Loucy (cell line): ENCODE results near the gene RNF130.

Experiments used
- CTCF ChIP-seq: fragments of 200-600 bp; sonication (generic); conservative IDR thresholded peaks from 2 replicates; pipeline ENCODE4 v1.5.1; 2014; ENCODE audit warnings: mild to moderate bottlenecking, antibody characterized with exemption, low read length
- EZH2phosphoT487 ChIP-seq: fragments of 200-600 bp; IDR thresholded peaks from 2 replicates; pipeline ENCODE4 v1.6.1; 2018; ENCODE audit warnings: antibody characterized with exemption, mild to moderate bottlenecking, moderate library complexity, borderline replicate concordance

- TF ChIP-seq CTCF: no peak
- no peak for TF ChIP-seq EZH2phosphoT487
These were observed 26.4 kb upstream of the RNF130 start for GRCh38 chr5:180097926-180098325.
